ENCODE data around the gene TSSK6. TPM values are rescaled to one million over a fixed set of nuclear protein-coding genes. Genes with fewer than 3 reads are reported as not detected.

The TSSK6 gene
- total RNA-seq, 1 donor from 2014 or later, result 2.3 TPM

GRCh38 chr19:19547674-19548336 is 32.5 kb upstream of the TSSK6 start:
- no peak overlapping the region for H3K4me3 Mint-ChIP-seq
- TF ChIP-seq CTCF (conservative IDR thresholded peaks at IDR 0.05), result no peak
- no peaks in the 10 kb centered on the region for H3K36me3 Mint-ChIP-seq
- H3K4me1 Mint-ChIP-seq (ENCODE audit: unreplicated experiment), result no peaks in the 10 kb centered on the region
- no peak overlapping the region for H3K27ac Mint-ChIP-seq
- peaks cover 3% of the 10 kb centered on the region for H3K27me3 Mint-ChIP-seq
- DNase-seq (ENCODE audit: extremely low spot score, unreplicated experiment), result no peak
- H3K9me3 Mint-ChIP-seq, result no peaks in the 10 kb centered on the region

- Mint-ChIP-seq H3K9me3 (no peaks in the 10 kb centered on the region), H3K27me3 (peaks cover 3% of the 10 kb centered on the region), H3K4me1 (ENCODE audit: unreplicated experiment) (no peaks in the 10 kb centered on the region), H3K36me3 (no peaks in the 10 kb centered on the region), H3K27ac (no peak overlapping the region), H3K4me3 (no peak overlapping the region)
- no peak for DNase-seq (ENCODE audit: extremely low spot score, unreplicated experiment)
- no peak for TF ChIP-seq CTCF (conservative IDR thresholded peaks at IDR 0.05)
Measured at GRCh38 chr19:19546751-19547162, 31.4 kb upstream of the TSSK6 start.

- Mint-ChIP-seq H3K27me3 (peaks cover 3% of the 10 kb centered on the region), H3K27ac (no peak overlapping the region), H3K36me3 (no peaks in the 10 kb centered on the region), H3K9me3 (no peaks in the 10 kb centered on the region), H3K4me3 (no peak overlapping the region), H3K4me1 (ENCODE audit: unreplicated experiment) (no peaks in the 10 kb centered on the region)
- no peak for TF ChIP-seq CTCF (conservative IDR thresholded peaks at IDR 0.05)
- no peak for DNase-seq (ENCODE audit: extremely low spot score, unreplicated experiment)
Measured at GRCh38 chr19:19545707-19546106, 30.4 kb upstream of the TSSK6 start.

GRCh38 chr19:19544954-19545591 is 29.7 kb upstream of the TSSK6 start:
- H3K4me1 Mint-ChIP-seq (ENCODE audit: unreplicated experiment), result no peaks in the 10 kb centered on the region
- no peak for DNase-seq (ENCODE audit: extremely low spot score, unreplicated experiment)
- peaks cover 3% of the 10 kb centered on the region for H3K27me3 Mint-ChIP-seq
- no peaks in the 10 kb centered on the region for H3K36me3 Mint-ChIP-seq
- H3K9me3 Mint-ChIP-seq, result no peaks in the 10 kb centered on the region
- no peak overlapping the region for H3K4me3 Mint-ChIP-seq
- no peak overlapping the region for H3K27ac Mint-ChIP-seq
- TF ChIP-seq CTCF (conservative IDR thresholded peaks at IDR 0.05), result no peak

- H3K9me3 Mint-ChIP-seq, result no peaks in the 10 kb centered on the region
- no peak for DNase-seq (ENCODE audit: extremely low spot score, unreplicated experiment)
- H3K27me3 Mint-ChIP-seq, result peaks cover 3% of the 10 kb centered on the region
- H3K4me3 Mint-ChIP-seq, result no peak overlapping the region
- no peaks in the 10 kb centered on the region for H3K4me1 Mint-ChIP-seq (ENCODE audit: unreplicated experiment)
- H3K36me3 Mint-ChIP-seq, result no peaks in the 10 kb centered on the region
- no peak for TF ChIP-seq CTCF (conservative IDR thresholded peaks at IDR 0.05)
- H3K27ac Mint-ChIP-seq, result no peak overlapping the region
Measured at GRCh38 chr19:19544257-19544953, 29.1 kb upstream of the TSSK6 start.

All from type B pancreatic cell (in vitro differentiated cells).